ENCODE data around the gene MRPS14. TPM values are rescaled to one million over a fixed set of nuclear protein-coding genes. Genes with fewer than 3 reads are reported as not detected.
A peak's percentile ranks its signal among the peaks of the same experiment; 100 is the strongest.

Gene MRPS14
- total RNA-seq, 1 experiment from 2014 or later: 38.1 TPM

- CTCF ChIA-PET: interaction anchor here (0.6 to 3.1 kb wide), 8 partner anchors 14 to 230 kb away, joined by 4 to 18 read pairs (median 4); no protein-coding TSS in a partner anchor
Observed at GRCh38 chr1:174999216-174999935, 23.8 kb downstream of the MRPS14 start.

GRCh38 chr1:174998569-174999215, 24.5 kb downstream of the MRPS14 start:
- ChIA-PET CTCF (interaction anchor here (1.0 to 3.1 kb wide), 6 partner anchors 13 to 229 kb away, joined by 4 to 18 read pairs (median 6); no protein-coding TSS in a partner anchor), POLR2A (interaction anchor here (0.6 to 2.8 kb wide), 10 partner anchors 12 to 1131 kb away, joined by 3 to 37 read pairs (median 4); partner anchors contain the start of genes GAS5, MRPS14 and ZBTB37)
- H3K36me3 ChIP-seq (ENCODE audit: control insufficient read depth, insufficient read depth, low read length): no peaks in the 10 kb centered on the region
- Mint-ChIP-seq H3K4me3 (ENCODE audit: unreplicated experiment) (no peak overlapping the region), H3K9me3 (ENCODE audit: unreplicated experiment) (no peaks in the 10 kb centered on the region), H3K27me3 (ENCODE audit: insufficient read depth, unreplicated experiment) (no peaks in the 10 kb centered on the region), H3K36me3 (ENCODE audit: insufficient read depth, unreplicated experiment) (no peaks in the 10 kb centered on the region), H3K4me1 (ENCODE audit: low read depth, unreplicated experiment) (no peaks in the 10 kb centered on the region), H3K27ac (ENCODE audit: unreplicated experiment) (no peak overlapping the region)
- H3K4me1 ChIP-seq: peaks cover 9% of the 10 kb centered on the region; the same call in 1 of the 2 replicates
- H3K27me3 ChIP-seq (replicated peaks; ENCODE audit: control insufficient read depth, insufficient read depth, low read length): no peaks in the 10 kb centered on the region
- H3K9me3 ChIP-seq: no peaks in the 10 kb centered on the region
- intact Hi-C loops (cut with micrococcal nuclease; ENCODE audit: unreplicated experiment): loop anchor here (1.0 to 10.0 kb wide), 5 partner anchors 25 to 734 kb away; partner anchors contain the start of gene MRPS14
- peak overlapping the region; percentile 100 for H3K4me3 ChIP-seq (ENCODE audit: low read depth, low read length)
- peak; percentile 77 to 81 for TF ChIP-seq CTCF (IDR thresholded peaks at IDR 0.05; ENCODE audit: insufficient read depth in 1 of 2, low read depth in 1 of 2, low read length in 1 of 2, severe bottlenecking in 1 of 2, unreplicated experiment in 1 of 2)
- BruUV-seq (replicated peaks): no TSS peak
- DNase-seq: peak; percentile 59 to 62

More at GRCh38 chr1:174999216-174999935, 23.8 kb downstream of the MRPS14 start:
- TF ChIP-seq CTCF (IDR thresholded peaks at IDR 0.05; ENCODE audit: insufficient read depth in 1 of 2, low read depth in 1 of 2, low read length in 1 of 2, severe bottlenecking in 1 of 2, unreplicated experiment in 1 of 2): no peak
- H3K27ac Mint-ChIP-seq (ENCODE audit: unreplicated experiment): no peak overlapping the region
- POLR2A ChIA-PET: interaction anchor here (0.5 to 2.8 kb wide), 15 partner anchors 11 to 1131 kb away, joined by 3 to 37 read pairs (median 4); partner anchors contain the start of genes GAS5, MRPS14 and ZBTB37
- H3K9me3 Mint-ChIP-seq (ENCODE audit: unreplicated experiment): no peaks in the 10 kb centered on the region
- no peaks in the 10 kb centered on the region for H3K4me1 Mint-ChIP-seq (ENCODE audit: low read depth, unreplicated experiment)
- Histone ChIP-seq H3K36me3 (ENCODE audit: control insufficient read depth, insufficient read depth, low read length) (no peaks in the 10 kb centered on the region), H3K9me3 (no peaks in the 10 kb centered on the region), H3K4me3 (ENCODE audit: low read depth, low read length) (peak overlapping the region; percentile 100), H3K27me3 (replicated peaks; ENCODE audit: control insufficient read depth, insufficient read depth, low read length) (no peaks in the 10 kb centered on the region), H3K4me1 (peaks cover 9% of the 10 kb centered on the region; the same call in 1 of the 2 replicates)
- no peak overlapping the region for H3K4me3 Mint-ChIP-seq (ENCODE audit: unreplicated experiment)
- H3K27me3 Mint-ChIP-seq (ENCODE audit: insufficient read depth, unreplicated experiment): no peaks in the 10 kb centered on the region
- H3K36me3 Mint-ChIP-seq (ENCODE audit: insufficient read depth, unreplicated experiment): peaks cover 3% of the 10 kb centered on the region
- intact Hi-C loops (cut with micrococcal nuclease; ENCODE audit: unreplicated experiment): loop anchor here (1.0 to 10.0 kb wide), 3 partner anchors 24 to 735 kb away; partner anchors contain the start of gene MRPS14
- DNase-seq: peak; percentile 95 to 98
- TSS peak; percentile 71 for BruUV-seq (replicated peaks)

GRCh38 chr1:174997041-174997440, 26.2 kb downstream of the MRPS14 start:
- Mint-ChIP-seq H3K4me1 (ENCODE audit: low read depth, unreplicated experiment) (no peaks in the 10 kb centered on the region), H3K9me3 (ENCODE audit: unreplicated experiment) (no peaks in the 10 kb centered on the region), H3K27me3 (ENCODE audit: insufficient read depth, unreplicated experiment) (no peaks in the 10 kb centered on the region), H3K27ac (ENCODE audit: unreplicated experiment) (no peak overlapping the region), H3K4me3 (ENCODE audit: unreplicated experiment) (no peak overlapping the region), H3K36me3 (ENCODE audit: insufficient read depth, unreplicated experiment) (no peaks in the 10 kb centered on the region)
- no peak overlapping the region for H3K4me3 ChIP-seq (ENCODE audit: low read depth, low read length)
- intact Hi-C loops (cut with micrococcal nuclease; ENCODE audit: unreplicated experiment): loop anchor here (10.0 kb wide), 1 partner anchor 732 kb away; no protein-coding TSS in a partner anchor
- no peaks in the 10 kb centered on the region for H3K27me3 ChIP-seq (replicated peaks; ENCODE audit: control insufficient read depth, insufficient read depth, low read length)
- no peak for TF ChIP-seq CTCF (IDR thresholded peaks at IDR 0.05; ENCODE audit: insufficient read depth in 1 of 2, low read depth in 1 of 2, low read length in 1 of 2, severe bottlenecking in 1 of 2, unreplicated experiment in 1 of 2)
- H3K9me3 ChIP-seq: no peaks in the 10 kb centered on the region
- H3K4me1 ChIP-seq: peaks cover 7% of the 10 kb centered on the region; the same call in 1 of the 2 replicates
- BruUV-seq (replicated peaks): no TSS peak
- POLR2A ChIA-PET: no interaction called here
- no peak for DNase-seq
- no peaks in the 10 kb centered on the region for H3K36me3 ChIP-seq (ENCODE audit: control insufficient read depth, insufficient read depth, low read length)
- CTCF ChIA-PET: no interaction called here

Data from Caco-2 (cell line).